CD4-positive, alpha-beta T cell treated with Interleukin-12 subunit alpha and Interleukin-12 subunit beta, for 1 hour (primary cell): ENCODE results near the gene OTOP1.
"Not testable (repeated sequence)": the region's sequence is repeated elsewhere in the genome, so short reads cannot be mapped to it uniquely, and the experiment has no call there.

Experiments used
- DNase-seq: peaks from one replicate; pipeline ENCODE4 v3.0.0-alpha.2; 2020

OTOP1 gene

GRCh38 chr4:4160956-4161665 is 65.6 kb downstream of the OTOP1 start:
- DNase-seq = not testable (repeated sequence)

DNA sequence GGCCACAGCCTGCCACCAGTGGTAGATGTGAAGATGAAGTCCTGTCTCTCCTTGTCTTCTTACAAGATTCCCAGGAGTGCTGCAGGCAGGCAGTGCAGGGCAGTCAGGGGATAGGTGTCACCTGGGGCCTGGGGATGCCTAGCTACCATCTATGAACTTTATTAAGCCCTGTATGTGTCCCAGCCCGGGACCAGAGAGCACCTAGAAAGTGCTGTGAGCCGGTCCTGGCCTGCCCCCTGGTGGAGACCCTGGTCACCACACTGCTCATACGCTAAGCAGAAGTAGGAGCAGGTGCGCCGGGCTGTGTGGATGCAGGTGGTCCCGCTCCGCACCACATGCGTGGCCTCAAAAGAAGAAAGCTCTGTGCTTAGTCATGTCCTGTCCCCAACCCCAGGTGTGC is 81.1 kb downstream of the OTOP1 start:
- DNase-seq = peak; percentile 28

DNA sequence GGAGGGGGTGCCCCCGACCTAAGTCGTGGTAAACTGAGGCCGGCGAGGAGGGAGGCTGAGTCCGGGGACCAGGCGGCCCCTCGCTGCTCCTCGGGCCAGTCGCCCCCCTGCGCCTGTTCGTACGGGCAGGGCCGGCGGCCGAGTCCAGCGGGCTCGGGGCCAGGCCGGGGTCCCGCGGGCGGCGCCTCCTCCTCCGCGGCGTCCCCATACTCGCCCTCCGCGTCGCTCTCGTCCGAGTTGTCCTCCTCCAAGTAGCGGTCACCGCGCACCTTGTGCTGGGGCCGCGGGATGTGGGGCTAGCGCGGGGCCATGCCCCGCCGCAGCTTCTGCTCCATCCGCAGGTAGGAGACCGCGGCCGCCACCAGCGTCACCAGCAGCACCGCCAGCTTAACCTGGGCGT is 83.4 kb downstream of the OTOP1 start:
- not testable (repeated sequence) for DNase-seq

GRCh38 chr4:4142679-4143078 is 84.0 kb downstream of the OTOP1 start:
- not testable (repeated sequence) for DNase-seq

DNA sequence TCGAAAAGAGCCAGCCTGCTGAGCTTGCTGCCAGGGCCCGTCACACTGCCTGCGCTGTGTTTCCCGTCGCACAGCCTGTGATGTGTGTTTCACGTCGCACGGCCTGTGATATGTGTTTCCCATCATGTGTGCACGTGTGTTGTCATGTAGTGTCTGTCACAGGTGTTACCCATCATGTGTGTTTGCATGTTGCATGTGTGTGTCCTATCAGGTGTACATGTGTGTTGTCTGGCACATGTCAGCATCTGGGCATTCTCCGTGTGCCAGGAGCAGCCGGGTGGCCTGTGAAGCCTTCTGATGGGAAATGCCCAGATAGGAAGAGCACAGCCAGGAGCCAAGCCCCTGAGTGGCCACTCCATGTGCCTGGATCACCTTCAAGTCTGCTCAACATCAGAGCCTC is 85.5 kb downstream of the OTOP1 start:
- not testable (repeated sequence) for DNase-seq
